NCI-H1694 (cell line): ENCODE data around the gene NRDE2.
"Not testable (repeated sequence)": the region's sequence is repeated elsewhere in the genome, so short reads cannot be mapped to it uniquely, and the experiment has no call there.

Experiments used
- DNase-seq: peaks from one replicate; lab custom pipeline; 2025; lab: John Stamatoyannopoulos, UW

The NRDE2 gene

DNA sequence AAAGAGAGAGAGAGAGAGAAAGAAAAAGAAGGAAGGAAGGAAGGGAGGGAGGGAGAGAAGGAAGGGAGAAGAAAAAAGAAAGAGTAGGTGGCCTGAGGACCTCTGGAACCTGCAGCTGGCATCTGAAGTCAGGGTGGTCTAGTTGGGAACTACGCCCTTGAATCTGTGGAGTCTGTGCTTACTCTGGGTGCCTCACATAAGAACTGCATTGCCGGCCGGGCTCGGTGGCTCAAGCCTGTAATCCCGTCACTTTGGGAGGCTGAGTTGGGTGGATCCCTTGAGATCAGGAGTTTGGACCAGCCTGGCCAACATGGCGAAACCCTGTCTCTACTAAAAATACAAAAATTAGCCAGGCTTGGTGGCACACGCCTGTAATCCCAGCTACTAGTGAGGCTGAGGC is 10.0 kb upstream of the NRDE2 start:
- DNase-seq: no peak

DNA sequence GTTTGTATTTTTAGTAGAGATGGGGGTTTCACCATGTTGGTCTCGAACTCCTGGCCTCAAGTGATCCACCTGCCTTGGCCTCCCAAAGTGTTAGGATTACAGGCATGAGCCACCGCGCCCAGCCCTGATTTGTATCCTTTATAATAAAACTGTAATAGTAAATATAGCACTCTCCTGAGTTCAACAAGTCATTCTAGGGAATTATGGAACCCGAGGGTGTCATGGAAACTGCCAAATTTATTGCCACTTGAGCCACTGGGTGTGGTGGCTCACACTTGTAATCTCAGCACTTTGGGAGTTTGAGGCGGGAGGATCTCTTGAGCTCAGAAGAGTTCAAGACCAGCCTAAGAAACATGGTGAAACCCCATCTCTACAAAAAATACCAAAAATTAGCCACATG is 9.5 kb upstream of the NRDE2 start:
- not testable (repeated sequence) for DNase-seq

DNA sequence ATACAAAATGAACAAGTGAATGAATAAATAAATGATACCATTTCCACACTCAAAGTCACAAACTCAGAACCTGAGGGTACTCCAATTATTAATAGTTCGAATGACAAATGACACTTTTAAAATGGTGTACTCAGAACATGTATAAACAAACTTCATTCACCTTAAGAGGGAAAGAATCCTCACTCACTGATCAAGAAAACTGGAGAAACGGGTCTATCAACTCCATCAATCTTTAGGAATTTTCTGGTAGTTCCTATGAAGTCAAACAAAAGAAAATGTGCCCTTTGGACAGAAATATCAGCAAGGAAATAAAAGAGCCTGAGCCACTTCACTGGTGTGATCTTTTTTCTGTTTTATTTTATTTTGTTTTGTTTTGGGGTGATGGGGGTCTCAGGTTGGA is 5.2 kb upstream of the NRDE2 start:
- no peak for DNase-seq

DNA sequence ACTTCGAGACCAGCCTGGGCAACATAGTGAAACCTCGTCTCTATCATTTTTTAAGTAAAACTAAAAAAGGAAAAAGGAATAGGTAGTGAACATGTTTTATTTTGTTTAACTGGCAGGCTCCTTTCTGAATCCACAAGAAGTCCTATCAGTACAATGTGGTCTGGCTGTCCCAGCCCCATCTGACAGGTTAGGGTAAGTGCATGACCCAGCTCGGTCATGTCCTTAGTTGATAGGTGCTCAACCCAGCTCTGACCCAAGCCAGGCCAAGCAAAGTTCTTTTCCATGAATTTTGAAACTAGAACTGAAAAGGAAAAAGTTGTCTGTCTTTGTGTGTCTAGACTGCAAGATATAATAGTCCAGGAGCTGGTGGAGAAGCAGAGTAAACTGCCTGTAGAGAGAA is 4.7 kb upstream of the NRDE2 start:
- DNase-seq: no peak

DNA sequence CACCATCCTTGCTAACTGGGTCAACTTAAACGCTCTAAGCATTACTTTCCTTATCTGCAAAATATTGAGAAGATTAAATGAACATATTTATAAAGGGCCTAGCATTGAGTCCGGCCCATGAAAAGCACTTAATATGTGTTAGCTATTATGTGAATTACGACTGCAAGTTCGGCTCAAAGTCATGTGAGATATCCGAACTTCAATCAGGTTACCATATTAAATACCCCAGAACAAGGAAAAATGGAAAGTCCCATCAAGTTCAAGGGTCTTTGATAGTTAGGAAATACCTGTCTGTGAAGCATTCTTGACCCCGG is 487 bp upstream of the NRDE2 start:
- no peak for DNase-seq

DNA sequence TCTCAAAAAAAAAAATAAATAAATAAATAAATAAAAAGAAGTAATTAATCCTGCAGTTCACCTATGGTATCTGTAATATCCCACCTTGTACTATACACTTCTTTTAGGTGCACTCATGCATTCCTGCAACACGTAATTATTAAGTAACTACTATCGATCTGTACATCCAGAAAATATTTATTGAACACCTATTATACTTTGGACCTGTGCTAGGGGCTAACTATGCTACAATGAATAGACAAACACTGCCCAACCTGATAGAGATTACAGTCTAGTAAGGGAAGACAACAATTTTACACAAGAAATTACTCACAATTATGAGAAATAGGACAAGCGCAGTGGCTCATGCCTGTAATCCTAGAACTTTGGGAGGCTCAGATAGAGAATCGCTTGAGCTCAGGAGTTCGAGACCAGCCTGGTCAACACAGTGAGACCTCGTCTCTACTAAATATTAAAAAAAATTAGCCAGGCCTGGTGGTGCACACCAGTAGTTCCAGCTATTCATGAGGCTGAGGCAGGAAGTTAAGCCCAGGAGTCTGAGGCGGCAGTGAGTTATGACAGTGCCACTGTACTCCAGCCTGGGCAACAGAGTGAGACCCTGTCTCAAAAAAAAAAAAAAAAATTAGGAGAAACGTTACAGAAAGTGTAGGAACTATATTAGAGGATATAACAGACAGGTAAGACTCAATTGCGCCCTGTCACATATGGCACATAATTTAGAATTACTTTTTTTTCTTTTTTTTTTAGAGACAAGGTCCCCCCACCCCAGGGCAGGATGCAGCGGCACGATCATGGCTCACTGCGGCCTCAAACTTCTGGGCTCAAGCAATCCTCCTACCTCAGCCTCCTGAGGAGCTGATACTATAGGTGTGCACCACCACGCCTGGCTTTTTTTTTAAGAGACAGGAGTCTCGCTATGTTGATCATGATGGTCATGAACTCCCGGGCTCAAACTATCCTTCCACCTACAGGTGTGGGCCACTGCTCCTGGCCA is 1.2 kb downstream of the NRDE2 start:
- DNase-seq: no peak

DNA sequence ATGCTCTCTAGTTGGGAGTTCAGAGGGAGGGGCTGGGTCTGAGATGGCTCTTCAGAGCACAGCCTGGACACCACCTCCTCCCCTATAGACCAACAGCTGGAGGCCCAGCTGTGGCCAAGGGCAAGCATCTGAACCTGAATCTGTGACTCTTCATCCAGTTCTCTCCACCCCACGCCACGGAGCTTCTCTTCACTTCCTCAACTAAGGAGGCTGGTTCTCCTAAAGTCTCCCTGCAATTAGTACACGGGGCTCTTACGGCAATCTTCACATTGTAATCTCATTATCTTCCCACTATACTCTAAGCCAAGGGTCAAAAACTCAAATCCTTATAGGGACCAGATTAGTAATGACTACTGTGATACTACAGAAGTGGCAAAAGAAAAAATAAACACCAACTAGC is 9.8 kb downstream of the NRDE2 start:
- DNase-seq: no peak

DNA sequence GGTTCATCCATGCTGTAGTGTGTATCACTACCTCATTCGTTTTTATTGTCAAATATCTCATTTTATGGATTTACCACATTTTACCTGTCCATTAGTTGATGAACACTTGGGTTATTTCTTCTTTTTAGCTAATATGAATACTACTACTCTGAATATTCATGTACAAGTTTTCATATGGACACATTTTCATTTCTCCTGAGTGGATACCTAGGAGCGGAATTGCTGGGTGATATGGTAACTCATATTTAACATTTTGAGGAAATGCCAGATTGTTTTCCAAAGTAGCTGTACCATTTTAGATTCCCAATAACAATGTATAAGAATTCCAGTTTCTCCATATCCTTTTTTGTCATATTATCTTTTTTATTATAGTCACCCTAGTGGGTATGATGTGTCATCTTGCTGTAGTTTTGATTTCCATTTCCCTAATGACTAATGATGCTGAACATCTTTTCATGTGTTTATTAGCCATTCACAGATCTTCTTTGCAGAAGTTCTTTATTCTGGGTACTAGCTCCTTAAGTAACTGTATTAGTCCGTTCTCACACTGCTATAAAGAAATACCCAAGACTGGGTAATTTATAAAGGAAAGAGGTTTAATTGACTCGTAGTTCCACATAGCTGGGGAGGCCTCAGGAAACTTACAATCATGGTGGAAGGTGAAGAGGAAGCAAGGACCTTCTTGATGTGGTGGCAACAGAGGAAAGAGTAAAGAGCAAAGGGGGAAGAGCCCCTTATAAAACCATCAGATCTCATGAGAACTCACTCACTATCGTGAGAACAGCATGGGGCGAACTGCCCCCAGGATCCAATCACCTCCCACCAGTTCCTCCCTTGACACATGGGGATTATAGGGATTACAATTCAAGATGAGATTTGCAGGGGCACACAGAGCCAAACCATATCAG is 11.9 kb downstream of the NRDE2 start:
- no peak for DNase-seq

DNA sequence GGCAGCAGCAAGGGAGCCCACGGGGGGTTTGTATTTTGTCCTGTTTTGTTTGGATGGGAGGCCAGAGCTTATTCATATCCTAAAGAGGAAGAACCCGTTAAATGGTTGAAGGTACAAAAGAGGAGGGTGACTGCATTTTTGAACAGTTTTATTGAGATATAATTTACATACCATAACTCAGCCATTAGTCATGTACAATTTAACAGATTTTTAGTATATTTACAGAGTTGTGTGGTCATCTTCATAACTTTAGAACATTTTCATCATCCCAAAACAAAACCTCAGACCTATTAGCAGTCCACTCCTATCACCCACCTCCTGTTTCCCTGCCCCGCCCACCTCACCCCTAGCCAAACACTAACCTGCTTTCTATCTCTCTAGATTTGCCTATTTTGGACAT is 12.6 kb downstream of the NRDE2 start:
- DNase-seq: no peak

DNA sequence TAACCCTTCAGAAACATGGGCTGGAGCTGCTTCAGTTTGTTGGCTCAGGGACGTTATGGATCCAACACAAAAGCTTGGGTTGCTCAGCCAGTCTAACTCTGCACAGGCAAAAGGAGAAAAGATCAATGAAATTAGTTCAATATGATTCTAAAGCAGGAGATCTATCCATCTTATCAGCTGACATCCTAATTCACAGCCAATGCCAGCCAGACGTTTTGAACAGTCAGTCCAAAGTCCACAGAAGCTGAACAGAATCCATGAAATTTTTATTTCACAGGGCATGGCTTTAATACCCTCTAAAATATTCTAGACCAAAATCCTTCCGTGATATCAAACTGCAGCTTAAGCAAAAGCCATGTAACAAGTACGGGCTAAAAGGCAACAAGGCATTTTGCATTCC is 13.7 kb downstream of the NRDE2 start:
- DNase-seq: no peak

DNA sequence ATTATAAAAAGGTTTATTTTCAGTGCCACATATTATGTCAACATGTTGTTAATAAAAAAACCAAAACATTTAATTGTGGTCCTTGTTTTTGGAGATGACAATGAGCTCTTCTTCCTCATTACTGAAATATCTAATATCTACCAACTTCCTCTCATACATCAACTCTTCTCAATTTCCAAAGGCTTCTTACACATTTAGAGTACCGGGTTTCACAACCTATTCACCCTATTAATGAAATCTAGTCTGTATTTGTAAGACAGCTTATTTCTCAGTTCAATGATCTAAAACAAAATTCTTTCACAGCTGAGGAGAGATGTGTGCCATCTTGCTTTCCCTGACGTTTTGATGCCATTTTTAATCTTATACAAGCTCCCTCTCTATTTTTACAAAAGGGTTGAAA is 14.5 kb downstream of the NRDE2 start:
- no peak for DNase-seq

DNA sequence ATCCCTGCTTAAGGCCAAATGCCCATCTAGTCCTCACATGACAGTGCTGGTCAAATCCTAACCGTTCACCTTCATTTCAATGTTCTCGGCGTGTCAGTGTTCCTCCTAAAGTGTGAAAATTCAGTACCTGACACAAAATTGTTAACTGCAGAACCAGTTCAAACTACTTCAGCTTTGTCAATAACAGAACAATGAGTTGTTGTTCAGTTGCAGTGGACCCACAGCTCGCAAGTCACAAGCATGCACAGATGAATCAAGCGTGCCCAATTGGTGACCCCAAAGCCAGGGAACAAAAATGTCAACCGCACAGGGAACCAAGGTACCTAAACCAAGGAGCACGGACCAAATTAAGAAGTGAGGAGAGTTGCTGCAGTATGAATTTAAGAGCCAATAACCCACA is 23.2 kb downstream of the NRDE2 start:
- no peak for DNase-seq

DNA sequence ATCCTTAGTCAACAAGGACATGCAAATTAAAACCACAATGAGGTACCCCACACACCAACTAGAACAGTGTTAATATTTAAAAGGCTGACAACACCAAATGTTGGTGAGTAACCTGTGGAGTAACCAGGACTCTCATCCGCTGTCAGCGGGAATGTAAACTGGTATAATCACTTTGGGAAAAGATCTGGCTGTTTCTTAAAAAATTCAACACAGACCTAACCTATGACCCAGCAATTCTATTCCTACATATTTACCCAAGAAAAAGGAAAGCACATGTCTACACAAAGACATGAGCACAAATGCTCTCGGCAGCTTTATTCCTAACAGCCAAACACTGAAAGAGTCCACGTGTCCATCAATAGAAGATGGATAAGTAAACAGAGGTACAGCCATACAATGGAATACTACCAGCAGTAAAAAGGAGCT is 26.6 kb downstream of the NRDE2 start:
- DNase-seq: no peak

DNA sequence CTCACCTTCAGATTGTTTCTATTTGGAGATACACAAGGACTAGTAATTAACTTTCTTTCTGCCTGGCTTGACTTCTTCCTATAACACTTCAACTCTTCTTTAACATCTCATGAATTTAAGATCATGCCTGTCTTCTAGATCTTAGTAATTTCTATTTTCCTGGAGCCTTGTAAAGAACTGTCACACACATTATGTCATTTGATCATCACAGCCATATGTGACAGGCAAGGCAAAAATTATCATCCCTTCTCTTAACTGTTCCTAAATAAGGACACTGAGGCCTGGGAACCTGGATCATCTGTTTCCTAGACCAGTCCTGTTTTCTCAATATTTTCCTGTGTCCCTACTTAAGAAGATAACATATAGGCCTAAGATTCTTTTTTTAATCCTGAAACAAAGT is 27.2 kb downstream of the NRDE2 start:
- no peak for DNase-seq

DNA sequence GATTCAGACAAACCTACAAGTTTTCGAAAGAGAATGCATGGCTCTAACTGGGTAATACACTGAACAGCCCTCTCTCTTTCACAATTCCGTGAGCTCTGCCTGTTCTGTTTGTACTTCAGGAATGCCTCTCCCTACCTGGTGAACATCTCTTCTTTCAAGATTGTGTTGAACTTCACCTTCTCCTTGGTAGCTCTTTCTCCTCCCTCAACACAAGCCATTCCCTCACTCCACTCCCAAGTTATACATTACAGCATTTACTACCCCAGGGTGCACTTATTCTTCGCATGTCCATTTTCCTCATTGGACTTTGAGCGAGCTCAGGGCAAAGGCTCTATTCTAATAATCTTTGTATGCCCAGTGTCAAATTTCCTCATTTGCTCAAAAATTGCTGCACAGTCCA is 28.3 kb downstream of the NRDE2 start:
- DNase-seq: no peak

DNA sequence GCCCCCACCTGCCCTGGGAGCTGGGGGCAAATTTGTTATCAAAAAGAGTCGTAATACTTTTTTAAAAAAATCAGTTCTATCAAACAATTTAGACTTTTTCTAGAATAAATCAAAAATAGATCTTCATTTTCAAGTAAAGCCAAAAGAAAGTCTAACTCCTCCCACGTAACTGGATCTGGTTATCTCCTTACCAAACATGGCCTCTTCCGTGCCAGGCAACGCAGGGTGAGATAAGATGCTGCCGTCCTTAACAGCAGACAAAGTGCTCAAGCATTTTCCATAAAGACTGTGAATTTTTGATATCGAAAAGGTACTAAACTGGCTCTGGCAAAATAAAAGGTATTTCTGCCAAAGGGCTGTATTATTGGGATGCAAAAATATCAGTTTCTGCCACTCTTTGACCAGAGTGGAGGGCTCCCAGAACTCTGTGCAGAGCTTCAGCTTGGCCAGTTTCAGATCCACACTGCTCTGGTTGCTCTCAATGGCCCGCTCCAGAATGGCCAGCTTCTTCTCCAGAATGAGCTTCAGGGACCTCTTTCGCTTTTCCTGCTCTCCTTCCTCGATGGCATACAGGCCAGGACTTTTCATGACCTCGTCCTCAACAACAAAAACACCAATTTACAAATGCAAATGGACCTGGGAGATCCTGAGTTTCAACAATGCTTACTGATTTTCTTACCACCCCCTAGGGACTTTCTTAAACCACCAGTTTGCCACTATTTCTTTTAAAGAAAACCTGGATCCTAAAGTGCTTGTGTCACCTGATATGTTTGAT is 29.0 kb downstream of the NRDE2 start:
- DNase-seq: no peak

DNA sequence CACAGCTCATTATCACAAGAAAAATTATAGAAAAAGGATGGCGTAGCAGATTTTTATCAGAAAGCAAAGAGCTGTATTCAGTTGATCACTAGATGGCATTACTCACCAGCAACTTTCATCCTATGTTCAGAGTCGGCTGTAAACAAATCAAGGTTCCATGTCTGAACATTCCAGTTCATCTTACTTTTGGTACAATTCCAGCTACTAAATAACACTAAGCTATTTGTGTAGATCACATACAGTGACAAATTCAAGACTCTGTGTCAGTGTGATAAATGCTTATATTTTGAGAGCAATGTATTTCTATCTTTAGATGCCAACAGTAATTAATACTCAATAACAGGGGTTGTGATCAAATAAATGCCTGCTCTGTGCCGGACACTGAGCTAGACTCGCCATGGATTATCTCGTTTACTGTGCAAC is 30.1 kb downstream of the NRDE2 start:
- peak; percentile 85 for DNase-seq

DNA sequence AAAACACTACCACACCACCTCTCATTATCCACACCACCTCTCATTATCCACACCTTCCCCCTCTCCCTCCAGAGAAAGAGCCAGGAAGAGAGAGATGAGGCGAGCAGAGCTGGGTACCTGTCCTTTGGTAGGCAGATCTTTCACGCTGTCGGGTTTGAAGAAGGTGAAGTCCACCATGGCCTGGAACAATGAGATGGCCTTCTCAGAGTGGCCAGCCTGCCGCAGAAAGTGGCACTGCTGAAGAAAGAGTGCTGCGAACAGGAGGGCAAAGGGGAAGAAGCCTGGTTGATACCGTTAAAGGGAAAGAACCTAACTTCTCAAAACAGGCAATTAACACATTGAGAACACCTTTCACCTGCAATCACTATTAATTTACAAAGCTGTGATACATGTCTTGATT is 30.6 kb downstream of the NRDE2 start:
- DNase-seq: no peak

DNA sequence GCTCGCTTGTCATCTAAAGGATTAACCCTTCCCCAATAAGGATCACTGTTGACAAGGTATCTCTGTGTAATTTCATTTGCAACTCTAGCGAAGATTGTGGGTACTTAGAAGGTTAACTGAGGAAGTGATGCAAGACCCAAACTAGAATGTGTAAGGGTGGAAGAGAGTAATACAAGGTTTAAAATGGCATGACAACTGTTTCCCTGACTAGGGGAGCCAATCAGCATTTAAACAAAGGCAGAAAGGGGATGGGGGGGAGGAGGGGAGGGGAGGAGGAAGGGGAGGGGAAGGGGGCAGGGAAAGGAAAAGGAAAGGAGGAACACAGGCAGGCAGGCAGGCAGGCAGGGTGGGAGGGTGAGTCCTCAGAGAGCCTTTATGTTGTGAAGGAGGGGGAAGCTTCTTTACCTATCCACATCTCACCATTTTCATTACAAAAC is 31.1 kb downstream of the NRDE2 start:
- no peak for DNase-seq

DNA sequence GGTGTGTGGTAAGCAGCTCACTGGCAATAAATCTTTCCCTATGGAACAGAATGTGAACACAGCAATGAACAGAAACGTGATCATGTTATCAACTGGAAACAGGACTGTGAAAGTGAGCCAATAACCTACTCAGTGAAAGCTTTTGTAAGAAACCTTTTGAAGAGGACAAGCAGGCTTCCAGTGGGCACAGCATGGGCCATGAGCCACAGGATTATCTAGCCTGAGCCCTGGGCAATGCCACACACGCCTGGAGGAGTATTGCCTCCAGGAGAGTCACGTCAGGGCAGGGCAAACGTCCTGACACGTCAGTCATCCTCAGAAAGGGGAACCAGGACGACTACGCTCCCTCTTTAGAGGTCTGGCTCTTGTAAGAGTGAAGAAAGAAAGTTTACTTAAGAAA is 32.3 kb downstream of the NRDE2 start:
- DNase-seq: no peak

DNA sequence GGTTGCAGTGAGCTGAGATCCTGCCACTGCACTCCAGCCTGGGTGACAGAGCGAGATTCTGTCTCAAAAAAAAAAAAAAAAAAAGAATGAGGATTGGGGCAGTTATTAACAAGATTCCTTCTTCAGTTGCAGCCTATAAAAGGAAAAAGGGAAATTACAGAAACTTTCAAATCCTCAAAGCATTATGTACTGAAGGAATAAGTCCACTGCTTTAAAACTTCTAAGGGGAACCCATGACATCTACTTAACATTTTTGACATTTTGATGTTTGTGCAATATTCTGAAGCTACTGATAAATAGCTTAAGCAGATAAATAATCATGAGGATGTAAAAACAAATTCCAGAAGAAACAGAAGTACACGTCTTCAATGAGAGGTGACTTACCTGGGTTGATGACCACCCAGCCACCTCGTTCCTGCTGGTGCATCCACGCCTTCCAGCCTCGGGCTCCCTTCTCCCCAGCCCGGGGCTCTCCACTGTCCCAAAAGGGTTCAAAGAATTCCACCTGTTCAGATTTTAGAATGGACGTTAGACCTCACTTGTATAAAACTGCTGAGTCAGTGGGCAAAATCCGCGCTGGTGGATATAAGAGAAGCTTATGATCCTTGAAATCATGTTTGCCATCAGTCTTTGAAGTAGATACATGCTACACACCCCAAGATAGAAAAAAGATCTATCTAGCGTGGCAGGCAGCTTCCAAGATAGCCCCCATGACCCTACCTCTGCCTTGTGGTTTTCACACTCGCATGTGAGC is 33.7 kb downstream of the NRDE2 start:
- no peak for DNase-seq

DNA sequence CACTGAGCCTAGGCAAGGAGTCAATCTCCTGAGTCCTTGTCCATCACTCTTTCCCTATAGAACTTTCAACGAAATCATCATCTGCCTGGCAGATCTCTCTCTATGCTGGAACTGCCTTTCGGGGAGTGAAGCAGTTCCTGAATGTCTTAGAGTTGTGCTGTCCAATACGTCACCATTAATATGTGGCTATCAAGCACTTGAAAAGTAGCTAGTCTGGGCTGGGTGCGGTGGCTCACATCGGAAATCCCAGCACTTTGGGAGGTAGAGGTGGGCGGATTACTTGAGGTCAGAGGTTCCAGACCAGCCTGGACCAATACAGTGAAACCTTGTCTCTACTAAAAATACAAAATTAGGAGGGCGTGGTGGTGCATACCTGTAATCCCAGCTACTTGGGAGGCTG is 35.1 kb downstream of the NRDE2 start:
- no peak for DNase-seq
